Retinal pigment epithelial cell (primary cell): ENCODE results near the gene VEZF1.

Experiments
- DNase-seq: peaks from one replicate; pipeline ENCODE4 v3.0.0-alpha.2; 2010; ENCODE audit warnings: low read depth
- H3K4me3 ChIP-seq: 2 replicates; pipeline ENCODE4 v1.5.1; 2011; ENCODE audit warnings: mild to moderate bottlenecking, low read length, control low read depth, moderate library complexity
- TF ChIP-seq, protein P1 (sequence below): conservative IDR thresholded peaks from 2 replicates; pipeline ENCODE4 v1.5.1; 2011; ENCODE audit warnings: low read depth, low read length, control low read depth, inconsistent platforms

Gene VEZF1

DNA sequence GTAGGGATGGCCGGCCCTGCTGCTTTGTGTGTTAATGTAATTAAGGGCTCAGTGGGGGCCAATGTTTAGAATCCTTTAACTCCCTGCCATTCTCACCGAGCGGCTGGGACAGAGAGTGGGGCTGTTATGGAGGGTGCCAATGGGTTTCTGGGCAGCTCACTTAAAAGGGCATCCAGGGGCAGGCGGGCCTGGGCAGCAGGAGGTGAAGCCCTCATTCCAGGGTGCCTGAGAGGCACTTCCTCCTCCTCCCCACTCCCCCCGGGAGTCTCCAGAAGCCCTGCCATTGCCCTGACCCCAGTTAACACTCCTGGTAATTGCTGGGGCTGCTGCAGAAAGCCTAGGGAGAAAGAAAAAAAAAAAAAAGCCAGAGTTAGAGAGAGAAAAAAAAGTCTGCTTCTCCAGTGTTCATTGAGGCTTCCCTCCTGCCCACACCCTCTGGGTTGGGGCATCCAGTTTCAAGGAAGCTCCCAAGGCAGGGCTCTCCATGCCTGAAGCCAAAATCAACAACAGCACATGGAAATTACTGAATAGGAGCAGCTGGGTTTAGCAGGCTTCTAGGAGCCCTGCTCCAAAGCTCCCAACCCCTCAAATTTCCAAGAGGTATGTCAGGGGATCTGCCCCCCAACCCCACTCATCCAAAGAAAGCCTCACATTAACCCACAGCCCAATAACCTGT is 60.9 kb downstream of the VEZF1 start:
- TF ChIP-seq, protein P1, sequence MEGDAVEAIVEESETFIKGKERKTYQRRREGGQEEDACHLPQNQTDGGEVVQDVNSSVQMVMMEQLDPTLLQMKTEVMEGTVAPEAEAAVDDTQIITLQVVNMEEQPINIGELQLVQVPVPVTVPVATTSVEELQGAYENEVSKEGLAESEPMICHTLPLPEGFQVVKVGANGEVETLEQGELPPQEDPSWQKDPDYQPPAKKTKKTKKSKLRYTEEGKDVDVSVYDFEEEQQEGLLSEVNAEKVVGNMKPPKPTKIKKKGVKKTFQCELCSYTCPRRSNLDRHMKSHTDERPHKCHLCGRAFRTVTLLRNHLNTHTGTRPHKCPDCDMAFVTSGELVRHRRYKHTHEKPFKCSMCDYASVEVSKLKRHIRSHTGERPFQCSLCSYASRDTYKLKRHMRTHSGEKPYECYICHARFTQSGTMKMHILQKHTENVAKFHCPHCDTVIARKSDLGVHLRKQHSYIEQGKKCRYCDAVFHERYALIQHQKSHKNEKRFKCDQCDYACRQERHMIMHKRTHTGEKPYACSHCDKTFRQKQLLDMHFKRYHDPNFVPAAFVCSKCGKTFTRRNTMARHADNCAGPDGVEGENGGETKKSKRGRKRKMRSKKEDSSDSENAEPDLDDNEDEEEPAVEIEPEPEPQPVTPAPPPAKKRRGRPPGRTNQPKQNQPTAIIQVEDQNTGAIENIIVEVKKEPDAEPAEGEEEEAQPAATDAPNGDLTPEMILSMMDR: no peak
- H3K4me3 ChIP-seq: no peak overlapping the region
- no peak for DNase-seq

DNA sequence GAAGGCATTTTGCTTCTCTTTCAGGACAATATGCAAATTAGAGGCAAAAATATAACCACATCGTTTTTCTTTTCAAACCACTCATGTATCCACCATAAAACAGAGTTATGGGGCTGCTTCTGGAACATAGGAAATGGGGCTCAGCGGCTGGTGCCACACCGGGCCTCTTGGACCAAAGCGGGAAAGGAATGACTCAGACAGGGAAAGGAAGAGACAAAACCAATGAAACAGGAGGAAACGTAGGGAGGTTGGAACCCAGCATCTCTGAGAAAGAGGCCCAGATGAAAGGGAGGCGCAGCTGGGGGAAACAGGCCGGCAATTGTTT is 61.4 kb downstream of the VEZF1 start:
- DNase-seq: no peak
- TF ChIP-seq, protein P1: no peak
- no peak overlapping the region for H3K4me3 ChIP-seq

DNA sequence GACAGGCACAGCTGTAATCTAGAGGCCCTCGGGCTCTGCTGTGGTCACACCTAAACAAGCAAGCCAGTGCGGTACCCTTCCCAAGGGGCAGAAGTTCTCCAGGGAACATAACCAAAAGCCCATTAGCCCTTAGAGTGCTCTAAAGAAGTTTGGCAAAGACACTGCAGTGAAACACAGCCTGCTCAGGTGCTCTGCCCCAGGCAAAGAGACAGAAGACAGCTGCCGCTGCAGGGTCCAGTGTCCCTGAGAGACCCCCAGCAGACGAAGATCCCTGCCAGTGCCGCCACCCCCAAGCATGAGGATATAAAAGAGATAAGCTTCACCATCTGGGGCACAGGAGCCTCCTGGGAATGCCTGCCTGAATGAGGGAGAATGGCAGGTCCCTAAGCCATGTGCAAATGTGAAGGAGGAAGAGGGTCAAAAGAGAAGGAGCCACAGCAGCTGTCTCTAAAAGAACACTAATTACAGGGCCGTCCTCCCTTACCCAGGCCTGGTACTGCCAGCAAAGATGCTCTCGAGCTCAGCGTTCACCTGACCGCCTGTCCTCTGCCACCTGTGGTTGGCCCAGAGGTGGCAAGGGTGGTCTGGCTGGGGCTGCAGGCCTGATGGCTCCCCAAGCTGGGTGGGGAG is 62.6 kb downstream of the VEZF1 start:
- TF ChIP-seq, protein P1: no peak
- H3K4me3 ChIP-seq: no peak overlapping the region
- no peak for DNase-seq

DNA sequence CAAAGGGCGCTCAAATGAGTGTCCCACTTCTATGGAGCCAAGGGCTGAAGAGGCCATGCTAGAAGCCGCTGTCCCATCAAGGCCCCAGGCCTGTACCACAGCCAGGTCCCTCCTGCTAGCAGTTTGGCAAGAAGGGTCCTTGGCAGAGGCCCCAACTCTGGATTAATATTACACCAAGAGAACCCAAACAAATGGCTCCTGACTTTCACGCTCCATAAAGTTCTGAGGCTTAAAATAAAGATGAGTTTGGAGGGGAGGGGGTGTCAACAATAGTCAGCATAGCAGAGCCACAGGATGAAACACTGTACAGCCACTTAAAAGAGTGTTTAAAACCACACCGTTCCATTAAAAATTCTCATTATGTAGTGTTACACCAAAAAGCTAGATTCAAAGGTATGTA is 63.4 kb downstream of the VEZF1 start:
- TF ChIP-seq, protein P1: no peak
- no peak for DNase-seq
- H3K4me3 ChIP-seq: no peak overlapping the region
